HG02943 (cell line): Measurements from ENCODE around the gene SYTL3.

Source experiments
- ATAC-seq: cut with Tn5 transposase; IDR thresholded peaks from one replicate; pipeline ENCODE4 v1.9.1; 2021; ENCODE audit warnings: mild to moderate bottlenecking, low read depth, moderate library complexity; ENCODE audit not compliant: unreplicated experiment

Gene SYTL3

GRCh38 chr6:158715330-158716311 lies 65.8 kb downstream of the SYTL3 start:
- peak; percentile 50 for ATAC-seq

DNA sequence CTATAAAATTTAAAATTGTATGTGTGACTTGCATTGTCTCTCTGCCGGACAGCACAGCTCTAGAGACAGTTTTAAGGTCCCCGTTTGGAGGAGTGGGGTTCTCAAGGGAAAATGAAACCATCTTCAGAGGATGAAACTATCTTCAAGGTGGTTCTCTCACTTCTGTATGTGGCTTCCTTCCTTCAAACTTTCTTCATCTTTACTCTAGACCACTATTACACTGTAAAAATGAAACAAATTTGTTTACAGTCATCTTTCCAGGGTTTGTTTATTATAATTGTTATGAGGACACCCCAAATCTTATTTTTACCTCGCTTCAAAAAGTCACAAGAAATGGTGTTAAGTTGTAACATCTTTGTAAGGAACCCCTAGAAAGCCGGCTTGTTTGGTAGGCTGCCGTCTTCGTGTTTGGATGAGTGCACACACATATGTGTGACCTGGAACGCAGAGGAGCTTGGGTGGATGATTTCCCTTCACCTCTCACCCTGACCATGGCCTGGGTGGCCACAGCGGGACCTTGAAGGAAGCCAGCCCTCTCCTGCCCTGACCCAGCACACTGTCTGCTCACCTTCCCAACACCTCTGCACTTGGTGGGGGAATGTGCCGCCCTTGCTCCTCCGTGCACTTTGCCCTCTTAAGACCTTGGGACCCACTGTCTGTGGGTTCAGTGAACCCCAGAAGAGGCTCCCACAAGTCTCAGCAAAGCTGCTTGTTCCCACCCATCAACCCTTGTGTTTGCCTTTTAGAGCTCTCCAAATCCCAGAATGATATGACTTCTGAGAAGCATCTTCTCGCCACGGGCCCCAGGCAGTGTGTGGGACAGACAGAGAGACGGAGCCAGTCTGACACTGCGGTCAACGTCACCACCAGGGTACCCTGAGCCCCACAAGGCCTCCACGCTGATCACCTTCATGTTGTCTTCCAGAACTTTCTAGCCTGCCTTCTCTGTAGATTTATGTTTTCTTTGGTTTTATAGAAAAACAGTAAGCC lies 67.8 kb downstream of the SYTL3 start:
- ATAC-seq, result peak; percentile 62

GRCh38 chr6:158718461-158719046 lies 68.7 kb downstream of the SYTL3 start:
- ATAC-seq, result no peak

- ATAC-seq, result no peak
Measured at GRCh38 chr6:158722176-158722729, 72.4 kb downstream of the SYTL3 start.

- no peak for ATAC-seq
Measured at GRCh38 chr6:158725704-158726103, 75.8 kb downstream of the SYTL3 start.

DNA sequence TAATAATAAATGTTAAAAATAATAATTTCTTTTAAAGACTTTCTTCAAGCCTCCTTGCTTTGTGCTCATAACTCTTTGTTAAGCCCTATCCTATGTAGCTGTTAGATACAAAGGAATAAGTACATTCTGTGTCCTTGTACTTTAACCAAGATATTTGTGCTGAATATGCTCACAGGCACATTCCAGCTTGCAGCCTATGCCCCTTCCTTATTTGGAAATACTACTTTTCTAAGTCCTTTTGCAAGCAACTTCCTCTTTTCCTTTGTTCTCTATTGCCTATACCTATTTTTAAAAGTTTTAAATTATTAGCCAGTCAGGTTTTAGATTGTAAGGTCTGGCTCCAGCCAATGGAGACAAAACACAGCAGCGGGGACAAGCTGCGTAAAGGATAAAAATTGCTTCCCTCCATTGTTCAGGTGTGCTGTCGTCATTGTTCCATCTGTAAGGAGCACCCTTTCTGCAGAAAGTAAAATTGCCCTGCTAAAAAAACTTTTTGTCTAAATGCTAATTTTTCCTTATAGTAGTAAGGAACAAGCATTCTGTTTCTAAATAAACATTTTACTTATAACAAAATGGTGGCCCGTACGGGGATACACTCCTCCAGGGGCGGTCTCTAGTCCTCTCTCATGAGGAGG lies 80.2 kb downstream of the SYTL3 start:
- no peak for ATAC-seq

- no peak for ATAC-seq
Measured at GRCh38 chr6:158730541-158730907, 80.7 kb downstream of the SYTL3 start.

DNA sequence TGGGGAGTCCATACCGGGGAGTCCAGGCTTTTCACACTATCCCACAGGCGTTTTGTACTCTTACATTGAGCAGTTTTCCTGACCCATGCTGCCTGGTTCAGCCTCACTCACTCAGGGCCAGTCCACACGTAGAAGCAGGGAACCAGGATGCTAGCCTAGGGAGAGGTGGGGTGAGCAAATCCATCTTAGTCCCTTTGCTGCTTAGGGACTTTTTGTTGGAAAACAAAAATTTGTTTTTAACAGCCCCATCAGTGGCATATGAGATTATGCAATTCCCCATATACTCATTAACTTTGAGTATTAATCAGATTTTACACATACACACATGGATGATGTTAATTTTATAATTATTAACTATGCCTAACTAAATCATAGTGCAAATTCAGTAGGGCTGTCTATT lies 85.2 kb downstream of the SYTL3 start:
- ATAC-seq, result no peak

DNA sequence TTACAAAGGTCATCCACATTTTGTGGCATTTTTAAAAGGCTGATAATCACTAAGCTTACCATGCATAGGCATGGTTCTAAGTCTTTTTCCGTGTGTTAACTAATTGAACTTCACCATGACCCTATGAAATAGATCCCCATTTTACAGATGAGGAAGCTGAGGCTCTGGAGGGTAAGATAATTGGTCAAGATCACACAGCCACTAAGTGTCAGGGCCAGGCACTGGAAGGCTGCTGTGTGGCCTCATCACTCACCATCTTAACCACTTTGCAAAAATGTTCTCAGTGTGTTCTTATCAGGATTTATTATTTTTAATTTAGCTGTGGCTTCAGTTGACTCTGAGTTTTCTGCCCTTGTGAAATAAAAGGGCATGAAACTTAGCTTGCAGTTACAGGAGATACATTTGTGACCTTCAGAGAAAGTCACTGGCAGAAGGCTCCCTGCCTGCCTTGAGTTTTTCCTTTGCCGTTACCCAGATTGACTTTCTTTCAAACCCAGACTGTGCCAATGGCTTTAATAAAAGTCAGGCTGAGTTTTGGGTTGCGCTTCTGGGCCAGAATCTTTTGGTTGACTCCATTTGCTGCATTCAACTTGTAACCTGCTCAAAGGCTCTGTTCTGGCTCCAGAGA lies 87.3 kb downstream of the SYTL3 start:
- no peak for ATAC-seq

- ATAC-seq, result no peak
Measured at GRCh38 chr6:158737710-158738615, 88.1 kb downstream of the SYTL3 start.

GRCh38 chr6:158739673-158740072 lies 89.8 kb downstream of the SYTL3 start:
- ATAC-seq, result no peak

GRCh38 chr6:158743033-158743651 lies 93.3 kb downstream of the SYTL3 start:
- ATAC-seq, result no peak

GRCh38 chr6:158744986-158745430 lies 95.2 kb downstream of the SYTL3 start:
- ATAC-seq, result no peak

- ATAC-seq, result no peak
Measured at GRCh38 chr6:158751224-158751623, 101.4 kb downstream of the SYTL3 start.

DNA sequence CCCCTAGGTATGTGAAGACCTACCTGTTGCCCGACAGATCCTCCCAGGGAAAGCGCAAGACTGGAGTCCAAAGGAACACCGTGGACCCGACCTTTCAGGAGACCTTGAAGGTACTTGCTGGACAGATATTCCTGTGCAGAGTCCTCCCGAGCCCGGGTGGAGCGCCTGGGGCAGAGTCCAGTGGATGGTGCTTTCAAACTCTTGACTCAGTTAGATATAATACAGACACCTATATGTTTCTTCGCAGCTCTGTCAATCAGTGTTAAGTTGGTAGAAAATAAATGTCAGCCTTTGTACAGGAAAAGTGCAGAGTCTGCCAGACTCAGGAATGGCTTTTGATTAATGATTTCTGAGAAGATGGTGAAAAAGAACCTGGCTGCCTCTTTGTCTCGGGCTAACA lies 102.1 kb downstream of the SYTL3 start:
- ATAC-seq, result no peak

DNA sequence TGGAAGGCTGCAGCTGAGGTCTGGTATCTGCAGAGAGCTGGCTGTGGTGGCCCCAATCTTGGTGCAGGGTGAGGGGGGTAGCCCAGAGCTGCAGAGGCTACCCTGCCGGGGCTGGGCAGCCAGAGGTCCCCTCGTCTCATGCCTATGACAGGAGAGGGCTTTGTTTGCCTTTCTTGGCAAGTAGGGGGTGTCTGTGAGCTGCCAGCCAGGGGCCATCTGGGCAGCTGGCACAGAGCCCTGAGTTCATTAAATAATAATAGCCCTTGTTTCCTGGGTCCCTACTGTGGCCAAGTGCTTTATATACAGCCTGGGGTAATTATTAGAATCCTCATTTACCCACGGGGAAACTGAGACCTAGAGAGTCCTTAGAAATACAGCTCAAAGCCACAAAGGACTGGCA lies 102.8 kb downstream of the SYTL3 start:
- ATAC-seq, result no peak

GRCh38 chr6:158753811-158754210 lies 104.0 kb downstream of the SYTL3 start:
- no peak for ATAC-seq

- ATAC-seq, result no peak
Measured at GRCh38 chr6:158754738-158755137, 104.9 kb downstream of the SYTL3 start.
